ENCODE results near the gene VTI1A.

The VTI1A gene

GRCh38 chr10:112763916-112764520, 317.0 kb downstream of the VTI1A start:
- no peak for DNase-seq

GRCh38 chr10:112765717-112766235, 318.8 kb downstream of the VTI1A start:
- DNase-seq = no peak

GRCh38 chr10:112766636-112767035, 319.6 kb downstream of the VTI1A start:
- DNase-seq = no peak

DNA sequence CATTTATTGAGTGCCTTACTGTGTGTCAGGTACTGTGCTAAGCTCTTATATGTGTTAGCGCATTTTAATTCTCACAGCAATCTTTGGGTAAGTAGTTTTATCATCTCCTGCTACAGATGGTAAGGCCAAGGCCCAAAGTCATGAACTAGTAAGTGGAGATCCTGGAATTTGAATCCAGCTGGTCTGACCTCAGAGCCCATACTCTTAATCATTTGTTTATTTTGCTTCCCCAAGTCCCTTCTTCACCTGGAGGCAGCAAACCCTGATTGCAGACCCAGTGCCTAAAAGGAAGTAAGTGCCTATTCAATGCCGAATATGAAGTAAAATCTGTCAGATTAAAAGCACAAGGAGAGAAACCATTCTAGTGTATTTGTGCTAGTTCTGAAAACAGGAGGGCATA, 320.1 kb downstream of the VTI1A start:
- no peak for DNase-seq

DNA sequence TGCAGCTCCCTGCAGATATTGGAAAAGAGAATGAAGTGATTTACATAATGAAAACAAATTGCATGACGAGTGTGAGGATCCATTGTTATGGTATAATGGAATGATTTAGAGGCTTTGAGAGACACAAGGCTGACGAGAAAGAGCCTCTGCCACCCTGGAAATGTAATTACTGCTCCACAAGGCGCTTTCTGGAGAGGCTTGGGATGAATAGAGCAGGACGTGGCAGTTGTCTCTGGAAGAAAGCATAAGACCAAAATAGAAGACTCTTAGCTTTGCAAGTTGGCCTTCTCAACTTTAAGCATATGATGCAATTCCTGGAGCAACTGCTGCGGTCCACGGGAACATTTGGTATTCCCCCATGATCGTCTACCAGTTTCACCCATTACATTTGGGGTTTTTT, 321.1 kb downstream of the VTI1A start:
- DNase-seq = no peak

- DNase-seq = no peak
Measured at GRCh38 chr10:112769081-112769480, 322.1 kb downstream of the VTI1A start.

- DNase-seq = no peak
Measured at GRCh38 chr10:112769611-112770370, 322.8 kb downstream of the VTI1A start.

DNA sequence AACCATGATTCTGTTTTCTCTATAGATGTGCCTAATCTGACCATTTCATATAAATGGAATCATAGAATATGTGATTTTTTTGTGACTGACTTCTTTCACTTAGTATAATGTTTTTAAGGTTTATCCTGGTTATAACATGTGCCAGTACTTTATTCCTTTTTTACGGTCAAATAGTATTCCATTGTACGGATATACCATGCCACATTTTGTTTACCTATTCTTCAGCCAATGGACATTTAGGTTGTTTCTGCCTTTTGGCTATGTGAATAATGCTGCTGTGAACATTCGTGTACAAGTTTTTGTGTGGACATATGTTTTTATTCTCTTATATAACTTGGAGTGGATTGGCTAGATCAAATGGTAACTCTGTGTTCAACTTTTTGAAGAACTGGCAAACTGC, 324.7 kb downstream of the VTI1A start:
- DNase-seq = no peak

DNA sequence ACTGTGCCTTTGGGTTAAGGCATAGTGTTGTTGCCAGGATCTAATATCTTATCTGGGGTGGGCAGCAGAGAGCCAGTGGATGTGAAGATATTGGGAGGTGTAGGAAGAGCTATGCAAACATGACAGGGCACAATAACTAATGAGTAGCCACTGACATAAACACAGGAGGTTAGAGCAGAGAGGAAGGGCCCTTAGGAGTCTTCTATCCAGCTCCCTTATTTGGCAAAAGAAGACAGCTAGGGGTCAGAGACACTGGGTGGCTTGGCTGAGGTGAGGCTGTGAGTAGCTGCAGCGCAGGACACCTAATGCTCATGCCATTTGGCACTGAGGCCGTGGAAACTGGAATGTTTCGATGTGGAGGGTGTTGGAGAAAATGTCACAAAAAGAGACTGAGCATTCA, 326.8 kb downstream of the VTI1A start:
- no peak for DNase-seq

- DNase-seq = no peak
Measured at GRCh38 chr10:112774210-112774609, 327.2 kb downstream of the VTI1A start.

DNA sequence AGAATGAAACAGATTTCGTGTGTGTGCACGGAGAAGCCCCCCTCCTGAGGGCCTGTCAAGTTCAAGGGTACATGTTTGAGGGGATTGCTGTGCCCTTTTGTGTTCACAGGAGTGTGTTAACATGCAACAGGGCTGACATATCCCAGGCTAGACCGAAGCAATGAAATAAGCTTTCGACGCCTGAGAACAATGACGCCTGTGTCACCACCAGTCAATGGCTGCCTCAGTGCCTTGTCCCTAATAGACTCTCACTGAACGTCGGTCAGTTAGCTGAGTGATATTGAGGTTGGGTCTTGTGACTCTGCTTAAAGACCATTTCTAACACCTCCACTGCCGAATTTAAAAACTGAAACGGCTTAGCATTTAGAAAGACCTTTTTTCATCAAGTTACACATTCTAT, 327.8 kb downstream of the VTI1A start:
- DNase-seq = peak; percentile 15

GRCh38 chr10:112775381-112775780, 328.4 kb downstream of the VTI1A start:
- DNase-seq = no peak

GRCh38 chr10:112775892-112776674, 329.1 kb downstream of the VTI1A start:
- no peak for DNase-seq

DNA sequence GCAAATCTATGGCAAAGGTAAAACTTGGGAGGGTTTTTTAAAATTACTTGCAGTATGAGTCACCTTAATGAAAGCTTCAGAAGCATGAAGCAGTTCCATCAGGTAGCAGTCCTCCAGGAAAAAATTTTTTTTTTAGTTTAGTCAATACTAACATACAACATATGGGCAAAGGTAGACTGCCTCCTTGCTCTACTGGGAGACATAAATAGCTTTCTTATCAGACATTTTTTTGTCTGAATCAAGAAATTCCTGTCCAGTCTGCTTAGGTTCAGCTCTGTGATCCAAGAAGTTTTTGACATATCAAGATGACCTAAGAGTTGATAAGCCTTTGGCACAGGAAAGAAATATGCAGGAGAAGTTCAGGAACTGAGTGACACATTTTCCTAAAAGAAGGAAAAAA, 331.6 kb downstream of the VTI1A start:
- no peak for DNase-seq

- DNase-seq = no peak
Measured at GRCh38 chr10:112779025-112779770, 332.2 kb downstream of the VTI1A start.

GRCh38 chr10:112782200-112782907, 335.3 kb downstream of the VTI1A start:
- no peak for DNase-seq

GRCh38 chr10:112783351-112784021, 336.5 kb downstream of the VTI1A start:
- no peak for DNase-seq

GRCh38 chr10:112784022-112784461, 337.0 kb downstream of the VTI1A start:
- DNase-seq = no peak

- DNase-seq = no peak
Measured at GRCh38 chr10:112785089-112785488, 338.1 kb downstream of the VTI1A start.

GRCh38 chr10:112789248-112789647, 342.2 kb downstream of the VTI1A start:
- no peak for DNase-seq

- DNase-seq = no peak
Measured at GRCh38 chr10:112790030-112790429, 343.0 kb downstream of the VTI1A start.

DNA sequence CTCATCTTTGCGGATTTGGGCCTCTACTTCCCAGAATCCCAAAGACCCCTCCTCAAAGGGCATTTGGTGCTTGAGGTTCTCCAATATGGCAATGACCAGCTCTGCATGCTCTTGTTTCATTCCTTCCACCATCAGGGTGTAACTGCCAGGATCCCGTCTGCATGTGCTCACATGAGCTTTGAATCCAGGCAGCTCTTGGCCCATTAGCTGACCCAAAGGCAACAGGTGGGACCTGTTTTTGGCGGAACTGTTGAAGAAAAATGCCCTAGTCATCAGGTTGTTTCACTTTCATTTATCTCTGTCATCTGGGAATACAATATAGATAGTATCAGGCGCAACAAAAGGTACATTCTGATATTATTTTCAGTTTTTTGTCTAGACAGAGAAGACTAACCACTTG, 343.9 kb downstream of the VTI1A start:
- DNase-seq = no peak
